PFSK-1 (cell line): ENCODE data around the gene RNF212B.

Source experiments
- POLR2AphosphoS5 ChIP-seq: IDR thresholded peaks from 2 replicates; pipeline ENCODE4 v1.6.1; 2012; ENCODE audit warnings: low read depth, mild to moderate bottlenecking, control low read depth, low read length, moderate library complexity
- SIN3A ChIP-seq: IDR thresholded peaks from 2 replicates; pipeline ENCODE4 v1.6.1; 2012; ENCODE audit warnings: mild to moderate bottlenecking, low read length, moderate library complexity, borderline replicate concordance; ENCODE audit not compliant: insufficient read depth
- TAF1 ChIP-seq: IDR thresholded peaks from 2 replicates; pipeline ENCODE4 v1.6.1; 2012; ENCODE audit warnings: low read length, control low read depth, borderline replicate concordance; ENCODE audit not compliant: insufficient read depth
- TF ChIP-seq, protein P1 (sequence below), 2 experiments: IDR thresholded peaks; 2 replicates each; pipeline versions ENCODE4 v1.6.1 to v1.8.0; 2011 to 2012; ENCODE audit warnings: low read depth in 2 of 2, low read length in 2 of 2, control low read depth in 1 of 2, inconsistent platforms in 1 of 2, mild to moderate bottlenecking in 1 of 2, moderate library complexity in 1 of 2; ENCODE audit not compliant: insufficient read depth in 1 of 2

GRCh38 chr14:23209651-23210423 is 27.9 kb upstream of the RNF212B start:
- TF ChIP-seq POLR2AphosphoS5 = no peak
- TF ChIP-seq, protein P1, sequence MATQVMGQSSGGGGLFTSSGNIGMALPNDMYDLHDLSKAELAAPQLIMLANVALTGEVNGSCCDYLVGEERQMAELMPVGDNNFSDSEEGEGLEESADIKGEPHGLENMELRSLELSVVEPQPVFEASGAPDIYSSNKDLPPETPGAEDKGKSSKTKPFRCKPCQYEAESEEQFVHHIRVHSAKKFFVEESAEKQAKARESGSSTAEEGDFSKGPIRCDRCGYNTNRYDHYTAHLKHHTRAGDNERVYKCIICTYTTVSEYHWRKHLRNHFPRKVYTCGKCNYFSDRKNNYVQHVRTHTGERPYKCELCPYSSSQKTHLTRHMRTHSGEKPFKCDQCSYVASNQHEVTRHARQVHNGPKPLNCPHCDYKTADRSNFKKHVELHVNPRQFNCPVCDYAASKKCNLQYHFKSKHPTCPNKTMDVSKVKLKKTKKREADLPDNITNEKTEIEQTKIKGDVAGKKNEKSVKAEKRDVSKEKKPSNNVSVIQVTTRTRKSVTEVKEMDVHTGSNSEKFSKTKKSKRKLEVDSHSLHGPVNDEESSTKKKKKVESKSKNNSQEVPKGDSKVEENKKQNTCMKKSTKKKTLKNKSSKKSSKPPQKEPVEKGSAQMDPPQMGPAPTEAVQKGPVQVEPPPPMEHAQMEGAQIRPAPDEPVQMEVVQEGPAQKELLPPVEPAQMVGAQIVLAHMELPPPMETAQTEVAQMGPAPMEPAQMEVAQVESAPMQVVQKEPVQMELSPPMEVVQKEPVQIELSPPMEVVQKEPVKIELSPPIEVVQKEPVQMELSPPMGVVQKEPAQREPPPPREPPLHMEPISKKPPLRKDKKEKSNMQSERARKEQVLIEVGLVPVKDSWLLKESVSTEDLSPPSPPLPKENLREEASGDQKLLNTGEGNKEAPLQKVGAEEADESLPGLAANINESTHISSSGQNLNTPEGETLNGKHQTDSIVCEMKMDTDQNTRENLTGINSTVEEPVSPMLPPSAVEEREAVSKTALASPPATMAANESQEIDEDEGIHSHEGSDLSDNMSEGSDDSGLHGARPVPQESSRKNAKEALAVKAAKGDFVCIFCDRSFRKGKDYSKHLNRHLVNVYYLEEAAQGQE (IDR thresholded peaks at IDR 0.05; ENCODE audit: insufficient read depth in 1 of 2, low read depth in 2 of 2, low read length in 2 of 2) = no peak
- no peak for TF ChIP-seq TAF1
- TF ChIP-seq SIN3A = no peak
